Left renal pelvis (tissue), 4 donors: Measurements from ENCODE around the gene LARP1B. TPM values are rescaled to one million over a fixed set of nuclear protein-coding genes. Genes with fewer than 3 reads are reported as not detected.
"Not testable (repeated sequence)": the region's sequence is repeated elsewhere in the genome, so short reads cannot be mapped to it uniquely, and the experiment has no call there.

Experiments used
- DNase-seq, 4 donors: peaks; one replicate each; pipeline ENCODE4 v3.0.0-alpha.2; 2013; ENCODE audit warnings: low read depth in 4 of 4, low spot score in 3 of 4
- polyA plus RNA-seq, 4 donors: library from polyadenylated mRNA; unstranded; fragments of 120-200 nt; gene quantifications; one replicate each; pipeline ENCODE4 v1.2.1, GENCODE V29; 2013; ENCODE audit not compliant: insufficient read length in 4 of 4

The LARP1B gene
- polyA plus RNA-seq, result 10 to 100 TPM; 18.0 to 25.2 (median 23.7) TPM

DNA sequence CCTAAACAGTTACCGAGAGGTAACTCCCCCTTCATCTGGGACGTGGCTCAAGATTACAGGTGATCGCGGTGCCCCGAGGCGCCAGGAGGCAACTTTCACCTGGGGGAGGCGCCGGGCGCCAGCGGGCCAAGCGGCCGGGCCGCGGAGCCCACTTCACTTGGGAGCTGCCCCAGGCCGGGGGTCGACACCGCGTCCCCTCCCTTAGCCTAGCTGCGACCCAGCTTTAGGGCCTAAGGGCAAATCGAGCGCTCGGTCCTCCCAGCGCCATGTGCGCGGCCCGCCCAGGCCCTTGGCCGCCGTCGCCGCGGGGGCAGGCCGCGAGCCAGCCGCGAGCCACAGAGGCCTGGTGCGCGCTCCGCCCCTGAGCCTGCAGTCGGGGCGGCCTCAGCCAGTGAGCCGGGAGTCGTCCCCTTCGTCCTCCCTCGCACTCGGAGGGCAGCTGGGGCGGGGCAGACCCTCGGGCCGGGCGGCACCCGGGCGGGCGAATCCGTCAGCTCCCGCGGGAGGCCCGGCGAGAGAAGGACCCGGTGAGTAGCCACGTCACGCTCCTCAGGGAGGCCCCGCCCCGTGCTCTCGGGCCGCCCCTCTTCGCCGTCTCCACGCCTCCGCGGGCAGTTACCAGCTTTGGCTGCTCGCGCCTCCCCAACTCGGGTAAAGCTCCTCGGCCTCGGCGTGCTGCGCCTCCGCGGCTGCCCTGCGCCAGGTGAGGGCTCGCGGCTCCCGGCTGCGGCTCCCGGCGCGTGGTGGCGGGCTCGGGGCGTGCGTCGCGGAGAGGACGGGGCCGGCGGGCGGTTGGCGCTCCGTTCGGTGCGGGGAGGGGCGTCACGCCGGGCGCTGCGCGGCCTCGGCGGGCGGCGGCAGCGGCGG lies at the start of gene LARP1B:
LARP1B (plus strand) TSS at position 614 of the 867 bp plus-strand sequence. CDS start 13,640 bp downstream, outside the sequence.
- peak; percentile 77 to 88 (median 85) for DNase-seq

DNA sequence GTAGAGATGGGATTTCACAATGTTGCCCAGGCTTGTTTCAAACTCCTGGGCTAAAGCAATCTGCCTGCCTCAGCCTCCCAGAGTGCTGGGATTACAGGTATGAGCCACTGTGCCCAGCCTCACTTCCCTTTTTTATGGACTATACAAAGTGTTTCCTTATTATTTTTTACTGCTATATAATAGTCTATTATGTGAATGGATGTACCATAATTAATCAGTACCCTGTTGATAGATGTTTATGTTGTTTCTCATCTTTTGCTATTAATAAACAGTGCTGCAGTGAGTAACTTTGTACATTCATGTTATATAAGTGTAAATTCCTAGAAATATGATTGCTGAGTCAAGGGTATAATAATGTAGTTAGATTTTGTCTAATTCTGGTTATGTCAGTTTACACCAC lies 35.8 kb upstream of the LARP1B start:
- no peak for DNase-seq

GRCh38 chr4:128029907-128030306 lies 31.2 kb upstream of the LARP1B start:
- DNase-seq, result no peak

DNA sequence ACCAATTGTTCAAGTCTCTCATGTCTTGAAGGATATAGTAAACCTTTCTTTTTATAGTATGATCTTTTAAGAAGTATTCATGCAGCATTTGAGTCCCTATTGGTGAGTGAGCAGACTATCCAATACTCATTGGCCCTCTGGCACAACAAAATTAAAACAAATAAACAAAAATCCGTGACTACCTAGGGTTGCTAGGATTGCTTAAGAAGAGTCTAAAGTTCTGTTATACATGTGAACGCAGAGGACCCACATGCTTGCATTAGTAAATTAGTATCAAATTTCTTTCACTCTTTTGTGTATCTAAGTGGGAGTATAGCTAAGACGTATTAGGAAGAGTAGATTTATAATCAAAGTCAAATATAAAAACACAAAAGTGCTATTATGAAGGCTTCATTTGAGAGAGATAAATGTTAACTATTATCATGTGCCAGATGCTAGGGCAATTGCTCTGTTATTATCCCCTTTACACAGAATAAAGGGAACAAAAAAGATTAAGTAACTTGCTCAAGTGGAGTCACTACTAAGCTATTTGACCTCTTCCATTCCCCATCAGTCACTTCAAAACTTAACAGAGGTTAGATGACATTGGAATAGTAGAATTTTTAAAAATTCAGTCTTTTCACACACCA lies 29.2 kb upstream of the LARP1B start:
- no peak for DNase-seq

DNA sequence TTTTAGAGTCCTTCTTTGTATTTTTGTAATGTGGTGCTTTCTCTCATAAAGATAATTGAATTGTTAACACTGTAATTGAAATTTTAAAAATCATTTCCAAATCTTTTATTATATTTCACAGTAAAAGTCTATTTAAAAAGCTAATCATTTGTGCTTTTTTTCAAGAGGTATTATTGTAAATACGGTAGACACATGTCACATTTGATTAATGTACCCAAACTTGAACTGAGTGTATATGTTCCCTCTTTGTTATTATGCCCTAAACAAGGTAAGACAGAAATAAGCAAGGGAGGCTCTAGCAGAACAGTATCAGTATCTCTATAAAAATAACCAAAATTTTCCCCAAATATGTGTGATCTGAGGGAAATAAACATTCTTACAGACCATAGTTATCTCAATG lies 21.5 kb upstream of the LARP1B start:
- no peak for DNase-seq

GRCh38 chr4:128047019-128047418 lies 14.1 kb upstream of the LARP1B start:
- DNase-seq, result not testable (repeated sequence)

DNA sequence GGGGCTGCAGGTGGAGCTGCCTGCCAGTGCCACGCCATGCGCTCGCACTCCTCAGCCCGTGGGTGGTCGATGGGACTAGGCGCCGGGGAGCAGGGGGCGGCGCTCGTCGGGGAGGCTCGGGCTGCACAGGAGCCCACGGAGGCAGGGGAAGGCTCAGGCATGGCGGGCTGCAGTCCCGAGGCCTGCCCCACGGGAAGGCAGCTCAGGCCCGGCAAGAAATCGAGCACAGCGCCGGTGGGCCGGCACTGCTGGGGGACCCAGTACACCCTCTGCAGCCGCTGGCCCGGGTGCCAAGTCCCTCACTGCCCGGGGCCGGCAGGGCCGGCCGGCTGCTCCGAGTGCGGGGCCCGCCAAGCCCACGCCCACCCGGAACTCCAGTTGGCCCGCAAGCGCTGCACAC lies 13.6 kb upstream of the LARP1B start:
- DNase-seq, result not testable (repeated sequence)

DNA sequence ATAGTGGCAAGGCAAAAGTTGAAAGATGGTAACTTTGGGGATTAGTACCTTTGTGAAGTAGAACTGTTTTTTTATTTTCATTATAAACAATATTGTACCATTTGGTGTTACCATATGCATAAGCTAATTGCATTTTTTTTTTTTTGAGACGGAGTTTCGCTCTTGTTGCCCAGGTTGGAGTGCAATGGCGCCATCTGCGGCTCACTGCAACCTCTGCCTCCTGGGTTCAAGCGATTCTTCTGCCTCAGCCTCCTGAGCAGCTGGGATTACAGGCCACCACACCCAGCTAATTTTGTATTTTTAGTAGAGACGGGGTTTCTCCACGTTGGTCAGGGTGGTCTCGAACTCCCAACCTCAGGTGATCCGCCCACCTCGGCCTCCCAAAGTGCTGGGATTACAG lies 9.9 kb upstream of the LARP1B start:
- not testable (repeated sequence) for DNase-seq

GRCh38 chr4:128054907-128055306 lies 6.2 kb upstream of the LARP1B start:
- not testable (repeated sequence) for DNase-seq

GRCh38 chr4:128055441-128056206 lies 5.5 kb upstream of the LARP1B start:
- not testable (repeated sequence) for DNase-seq

GRCh38 chr4:128056396-128056795 lies 4.7 kb upstream of the LARP1B start:
- no peak for DNase-seq

DNA sequence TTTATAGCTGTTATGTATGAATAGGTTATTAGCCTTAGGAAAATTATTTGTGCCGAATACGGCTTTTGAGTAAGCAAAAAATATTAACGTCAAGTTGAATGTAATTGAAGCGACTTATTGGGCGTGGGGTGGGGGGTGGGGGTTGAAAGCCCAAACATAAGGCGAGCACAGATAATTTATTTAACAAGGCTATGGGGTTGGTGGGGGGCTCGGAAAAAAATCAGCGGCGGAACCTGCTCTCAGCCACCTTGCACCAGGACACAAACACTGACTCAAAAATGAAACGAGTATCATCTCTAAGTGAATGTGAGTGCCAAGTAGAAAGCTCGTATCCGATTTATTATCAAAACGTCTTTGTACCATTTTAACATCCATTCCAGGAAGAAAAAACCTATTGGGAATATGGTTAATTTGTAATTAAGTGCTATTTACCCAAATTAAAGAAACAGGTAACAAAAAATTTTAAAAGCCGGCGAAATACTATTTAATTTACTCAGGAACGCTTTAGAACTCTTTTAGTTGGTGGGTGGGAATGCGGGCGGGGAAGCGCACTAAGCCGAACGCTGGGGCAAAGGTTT lies 902 bp upstream of the LARP1B start:
- peak in 2 of 4 donors; percentile 4 to 5 for DNase-seq

- peak in 3 of 4 donors; percentile 41 to 57 (median 42) for DNase-seq
These were observed 739 bp downstream of the LARP1B start for GRCh38 chr4:128061566-128062536.

- DNase-seq, result not testable (repeated sequence)
These were observed 5.3 kb downstream of the LARP1B start for GRCh38 chr4:128066453-128066820.

GRCh38 chr4:128068918-128069317 lies 7.8 kb downstream of the LARP1B start:
- DNase-seq, result no peak

- no peak for DNase-seq
These were observed 15.4 kb downstream of the LARP1B start for GRCh38 chr4:128076464-128076863.

DNA sequence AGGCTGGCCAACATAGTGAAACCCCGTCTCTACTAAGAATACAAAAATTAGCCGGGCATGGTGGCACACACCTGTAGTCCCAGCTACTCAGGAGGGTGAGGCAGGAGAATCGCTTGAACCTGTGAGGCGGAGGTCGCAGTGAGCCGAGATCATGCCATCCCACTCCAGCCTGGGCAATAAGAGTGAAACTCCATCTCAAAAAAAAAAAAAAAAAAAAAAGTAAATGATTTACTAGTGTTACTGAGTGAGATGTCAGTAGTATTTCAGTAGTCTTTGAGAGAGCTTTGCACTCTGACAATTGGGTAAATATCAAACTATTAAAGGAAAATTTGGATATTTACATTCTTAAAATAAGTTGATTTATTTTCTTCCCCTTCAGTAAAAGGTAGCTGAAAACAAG lies 34.2 kb downstream of the LARP1B start:
- DNase-seq, result not testable (repeated sequence)

- DNase-seq, result no peak
These were observed 46.7 kb downstream of the LARP1B start for GRCh38 chr4:128107766-128108165.

GRCh38 chr4:128123036-128123435 lies 61.9 kb downstream of the LARP1B start:
- DNase-seq, result no peak

DNA sequence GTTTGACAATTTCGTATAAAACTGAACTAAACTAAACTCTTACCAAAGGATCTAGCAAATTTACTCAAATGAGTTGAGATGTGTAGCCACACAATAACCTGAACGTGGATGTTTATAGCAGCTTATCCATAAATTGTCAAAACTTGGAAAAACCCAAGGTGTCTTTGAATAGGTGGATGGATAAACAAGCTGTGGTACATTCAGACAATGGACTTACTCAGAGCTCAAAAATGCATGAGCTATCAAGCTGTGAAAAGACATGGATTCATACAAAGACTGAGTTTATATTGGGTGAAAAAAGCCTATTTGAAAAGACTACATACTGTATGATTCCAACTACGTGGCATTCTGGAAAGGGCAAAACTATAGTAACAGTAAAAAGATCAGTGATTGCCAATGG lies 69.5 kb downstream of the LARP1B start:
- no peak for DNase-seq
